H1 (cell line): Measurements from ENCODE around the gene LRRFIP1.

Source experiments
- ATF2 ChIP-seq: IDR thresholded peaks from 2 replicates; pipeline ENCODE4 v1.6.1; 2012; ENCODE audit warnings: low read length, inconsistent platforms
- BCL11A ChIP-seq, 2 experiments: IDR thresholded peaks; one replicate each; pipeline ENCODE4 v1.6.1; 2011; ENCODE audit warnings: low read depth in 2 of 2, low read length in 2 of 2, mild to moderate bottlenecking in 2 of 2
- BRCA1 ChIP-seq: IDR thresholded peaks from 2 replicates; pipeline ENCODE4 v1.6.1; 2012; ENCODE audit warnings: low read depth, low read length, improper control_type of control experiment
- CTCF ChIP-seq, 3 experiments: IDR thresholded peaks; 1 replicate in 2 of 3; 2 replicates in 1 of 3; pipeline versions ENCODE4 v1.5.1 to v1.6.1; 2011; ENCODE audit warnings: low read length in 3 of 3, mild to moderate bottlenecking in 3 of 3, inconsistent platforms in 2 of 3, low read depth in 1 of 3, moderate library complexity in 1 of 3; ENCODE audit not compliant: insufficient read depth in 1 of 3; ENCODE audit errors: control extremely low read depth in 1 of 3
- EGR1 ChIP-seq: IDR thresholded peaks from 2 replicates; pipeline ENCODE4 v1.6.1; 2011; ENCODE audit warnings: low read depth, low read length, borderline replicate concordance
- EP300 ChIP-seq, 2 experiments: IDR thresholded peaks; 1 replicate in 1 of 2; 2 replicates in 1 of 2; pipeline ENCODE4 v1.6.1; 2011 to 2012; ENCODE audit warnings: low read depth in 2 of 2, low read length in 2 of 2, mild to moderate bottlenecking in 2 of 2, borderline replicate concordance in 1 of 2, inconsistent platforms in 1 of 2, moderate library complexity in 1 of 2
- EZH2 ChIP-seq: fragments of 200-600 bp; sonication (generic); IDR thresholded peaks from 2 replicates; pipeline ENCODE4 v1.7.1; 2012; ENCODE audit warnings: low read depth, mild to moderate bottlenecking, moderate library complexity, low read length, inconsistent platforms; ENCODE audit not compliant: severe bottlenecking
- MAFK ChIP-seq: IDR thresholded peaks from 2 replicates; pipeline ENCODE4 v1.6.1; 2012; ENCODE audit warnings: low read depth, mild to moderate bottlenecking, improper control_type of control experiment, low read length
- MAX ChIP-seq: IDR thresholded peaks from 2 replicates; pipeline ENCODE4 v1.6.1; 2012; ENCODE audit warnings: inconsistent platforms
- POLR2AphosphoS5 ChIP-seq: IDR thresholded peaks from 2 replicates; pipeline ENCODE4 v1.6.1; 2011; ENCODE audit warnings: low read depth, low read length
- TAF1 ChIP-seq: IDR thresholded peaks from 2 replicates; pipeline ENCODE4 v1.6.1; 2011; ENCODE audit warnings: mild to moderate bottlenecking, low read depth, low read length
- TBP ChIP-seq: IDR thresholded peaks from 2 replicates; pipeline ENCODE4 v1.6.1; 2011; ENCODE audit warnings: low read depth, low read length, improper control_type of control experiment

- TF ChIP-seq TAF1 (no peak), EGR1 (no peak), EP300 (IDR thresholded peaks at IDR 0.05; ENCODE audit: borderline replicate concordance in 1 of 2, low read depth in 2 of 2, low read length in 2 of 2) (no peak), BRCA1 (no peak), MAFK (no peak), CTCF (IDR thresholded peaks at IDR 0.05; ENCODE audit: control extremely low read depth in 1 of 3, insufficient read depth in 1 of 3, low read depth in 1 of 3, low read length in 3 of 3) (no peak), EZH2 (no peak), MAX (no peak), POLR2AphosphoS5 (no peak), BCL11A (IDR thresholded peaks at IDR 0.05; ENCODE audit: low read depth in 2 of 2, low read length in 2 of 2) (no peak), ATF2 (no peak), TBP (no peak)
Observed at GRCh38 chr2:237652854-237653253, 25.5 kb downstream of the LRRFIP1 start.
